Activated CD4-positive, alpha-beta T cell treated with anti-CD3 and anti-CD28 coated beads for 36 hours (primary cell): ENCODE measurements around the gene UVSSA. TPM values are rescaled to one million over a fixed set of nuclear protein-coding genes. Genes with fewer than 3 reads are reported as not detected.
"Not testable (repeated sequence)": the region's sequence is repeated elsewhere in the genome, so short reads cannot be mapped to it uniquely, and the experiment has no call there.

ENCODE experiments used
- ATAC-seq: fragments of 200-7000 bp; cut with Tn5 transposase; one replicate; pipeline ENCODE4 v1.10.0; 2021; ENCODE audit warnings: mild to moderate bottlenecking, moderate library complexity
- CTCF ChIA-PET: fragments of 350-600 bp; sonication (Branson Sonifier 250); formaldehyde crosslinking; loops from one replicate; lab custom pipeline; 2021; ENCODE audit warnings: antibody characterized with exemption; lab: Charles Lee
- POLR2A ChIA-PET: fragments of 350-600 bp; sonication (Branson Sonifier 250); formaldehyde crosslinking; loops from one replicate; lab custom pipeline; 2021; ENCODE audit warnings: antibody characterized with exemption, inconsistent platforms; lab: Charles Lee
- DNase-seq: peaks from one replicate; pipeline ENCODE4 v3.0.0-alpha.2; 2020
- H3K27ac Mint-ChIP-seq: one replicate; pipeline ENCODE4 v1.8.0; 2021; ENCODE audit warnings: mixed read lengths
- H3K27me3 Mint-ChIP-seq: one replicate; pipeline ENCODE4 v1.8.0; 2021; ENCODE audit warnings: mixed read lengths
- H3K36me3 Mint-ChIP-seq: one replicate; pipeline ENCODE4 v1.8.0; 2021; ENCODE audit warnings: low read depth, mixed read lengths
- H3K4me1 Mint-ChIP-seq: one replicate; pipeline ENCODE4 v1.8.0; 2021; ENCODE audit warnings: mixed read lengths
- H3K4me3 Mint-ChIP-seq: one replicate; pipeline ENCODE4 v1.8.0; 2021; ENCODE audit warnings: mild to moderate bottlenecking, moderate library complexity, mixed read lengths
- H3K9me3 Mint-ChIP-seq: one replicate; pipeline ENCODE4 v1.8.0; 2021; ENCODE audit warnings: low read depth, mixed read lengths
- intact Hi-C, 2 experiments: fragments of 100-400 bp; cut with DNase I in 1 of 2; cut with micrococcal nuclease in 1 of 2; formaldehyde crosslinking; loops; one replicate each; pipeline versions ENCODE4 v1.14.2 to v1.15.1; 2022 to 2024; cut with DNase I, micrococcal nuclease
- total RNA-seq, 2 experiments: library from RNA; stranded (reverse); gene quantifications; one replicate each; pipeline ENCODE4 v1.2.3, GENCODE V29; 2021

UVSSA gene
- total RNA-seq, 2 experiments from 2014 or later: 14.8 to 18.1 TPM

DNA sequence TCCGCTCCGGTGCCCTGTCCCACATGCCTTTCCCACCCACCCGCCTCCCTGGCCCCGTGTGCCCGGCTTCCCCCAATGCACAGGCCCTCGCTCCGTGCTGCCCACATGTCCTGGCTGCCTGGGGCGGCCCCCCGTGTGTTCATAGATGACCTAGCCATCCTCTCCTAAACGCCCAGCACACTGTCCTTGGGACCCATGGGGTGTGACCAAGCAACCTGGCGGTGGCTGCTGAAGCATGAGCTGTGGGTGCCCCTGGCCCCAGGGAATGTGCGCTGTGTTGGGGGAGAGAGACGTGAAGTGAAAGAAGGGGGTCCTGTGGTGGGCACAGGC is 29.0 kb upstream of the UVSSA start:
- peaks cover 43% of the 10 kb centered on the region for H3K36me3 Mint-ChIP-seq
- no peak overlapping the region for H3K27ac Mint-ChIP-seq
- ATAC-seq (no peak), DNase-seq (no peak)
- H3K27me3 Mint-ChIP-seq: no peaks in the 10 kb centered on the region
- CTCF ChIA-PET: interaction anchor here (0.8 to 1.4 kb wide), 4 partner anchors 8 to 68 kb away, joined by 3 to 4 read pairs (median 3); no protein-coding TSS in a partner anchor
- intact Hi-C loops: loop anchor here in 1 of 2 experiments (2.0 kb wide), 1 partner anchor 35 kb away; no protein-coding TSS in a partner anchor
- H3K4me1 Mint-ChIP-seq: peaks cover 17% of the 10 kb centered on the region
- POLR2A ChIA-PET: no interaction called here
- no peaks in the 10 kb centered on the region for H3K9me3 Mint-ChIP-seq
- H3K4me3 Mint-ChIP-seq: no peak overlapping the region

DNA sequence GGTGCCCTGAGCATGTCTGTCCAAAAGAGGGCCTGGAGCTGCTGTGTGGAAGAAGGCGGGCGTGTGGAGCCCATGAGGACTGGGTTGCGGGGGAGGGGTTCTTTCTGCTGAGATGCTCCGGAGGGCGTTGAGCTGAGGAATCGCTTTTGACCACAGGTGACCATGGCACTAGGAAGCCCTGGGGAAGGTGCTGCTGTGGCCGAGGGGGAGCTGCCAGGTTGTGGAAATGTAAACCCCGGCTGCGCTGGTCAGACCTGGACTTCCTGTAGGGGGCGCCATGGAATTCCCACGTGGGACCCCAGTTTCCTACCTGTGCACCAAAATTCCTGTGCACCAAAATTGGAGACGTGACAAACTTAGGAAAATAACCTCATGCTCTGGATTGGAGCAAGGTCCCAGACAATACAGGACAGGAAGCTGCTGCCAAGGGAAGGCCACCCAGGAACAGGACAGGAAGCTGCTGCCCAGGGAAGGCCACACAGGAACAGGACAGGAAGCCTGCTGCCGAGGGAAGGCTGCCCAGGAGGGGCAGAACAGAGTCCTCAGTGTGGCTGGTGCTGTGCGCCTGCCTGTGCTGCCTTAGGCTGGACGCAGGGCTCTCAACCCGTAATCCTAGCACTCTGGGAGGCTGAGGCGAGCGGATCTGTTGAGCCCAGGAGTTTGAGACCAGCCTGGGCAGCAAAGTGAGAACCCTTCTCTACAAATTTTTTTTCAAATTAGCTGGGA is 28.4 kb upstream of the UVSSA start:
- intact Hi-C loops: loop anchor here in 1 of 2 experiments (2.0 kb wide), 1 partner anchor 34 kb away; no protein-coding TSS in a partner anchor
- CTCF ChIA-PET: interaction anchor here (0.6 to 1.4 kb wide), 6 partner anchors 8 to 68 kb away, joined by 3 to 4 read pairs (median 3); no protein-coding TSS in a partner anchor
- DNase-seq (peak; percentile 51), ATAC-seq (no peak)
- no peak overlapping the region for H3K27ac Mint-ChIP-seq
- peaks cover 17% of the 10 kb centered on the region for H3K4me1 Mint-ChIP-seq
- H3K9me3 Mint-ChIP-seq: no peaks in the 10 kb centered on the region
- H3K4me3 Mint-ChIP-seq: no peak overlapping the region
- H3K27me3 Mint-ChIP-seq: no peaks in the 10 kb centered on the region
- H3K36me3 Mint-ChIP-seq: peaks cover 39% of the 10 kb centered on the region
- POLR2A ChIA-PET: no interaction called here

DNA sequence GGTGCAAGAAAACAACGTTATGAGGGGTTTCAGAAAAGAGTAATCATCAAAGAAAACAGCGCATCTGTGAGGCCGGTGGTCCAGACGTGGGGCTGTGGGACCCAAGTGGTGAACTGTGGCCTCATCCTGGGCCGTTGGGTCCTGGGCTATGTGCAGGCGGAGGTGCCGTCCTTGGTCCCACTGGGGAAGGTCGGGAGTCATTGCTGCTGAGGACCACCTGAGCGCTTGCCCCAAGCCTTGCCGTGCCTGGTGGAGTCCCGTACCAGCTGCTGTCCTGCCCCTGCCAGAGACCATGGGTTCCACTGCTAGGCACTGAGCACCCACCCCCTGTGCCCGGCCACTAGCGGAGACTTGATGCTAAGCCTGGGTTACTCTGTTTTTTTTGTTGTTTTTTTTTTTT is 25.5 kb upstream of the UVSSA start:
- Mint-ChIP-seq H3K36me3 (peaks cover 22% of the 10 kb centered on the region), H3K27ac (no peak overlapping the region), H3K9me3 (no peaks in the 10 kb centered on the region), H3K27me3 (no peaks in the 10 kb centered on the region), H3K4me3 (no peak overlapping the region), H3K4me1 (peaks cover 4% of the 10 kb centered on the region)
- ChIA-PET POLR2A (no interaction called here), CTCF (no interaction called here)
- no peak for ATAC-seq
- intact Hi-C loops: no loop called here
- DNase-seq: no peak

DNA sequence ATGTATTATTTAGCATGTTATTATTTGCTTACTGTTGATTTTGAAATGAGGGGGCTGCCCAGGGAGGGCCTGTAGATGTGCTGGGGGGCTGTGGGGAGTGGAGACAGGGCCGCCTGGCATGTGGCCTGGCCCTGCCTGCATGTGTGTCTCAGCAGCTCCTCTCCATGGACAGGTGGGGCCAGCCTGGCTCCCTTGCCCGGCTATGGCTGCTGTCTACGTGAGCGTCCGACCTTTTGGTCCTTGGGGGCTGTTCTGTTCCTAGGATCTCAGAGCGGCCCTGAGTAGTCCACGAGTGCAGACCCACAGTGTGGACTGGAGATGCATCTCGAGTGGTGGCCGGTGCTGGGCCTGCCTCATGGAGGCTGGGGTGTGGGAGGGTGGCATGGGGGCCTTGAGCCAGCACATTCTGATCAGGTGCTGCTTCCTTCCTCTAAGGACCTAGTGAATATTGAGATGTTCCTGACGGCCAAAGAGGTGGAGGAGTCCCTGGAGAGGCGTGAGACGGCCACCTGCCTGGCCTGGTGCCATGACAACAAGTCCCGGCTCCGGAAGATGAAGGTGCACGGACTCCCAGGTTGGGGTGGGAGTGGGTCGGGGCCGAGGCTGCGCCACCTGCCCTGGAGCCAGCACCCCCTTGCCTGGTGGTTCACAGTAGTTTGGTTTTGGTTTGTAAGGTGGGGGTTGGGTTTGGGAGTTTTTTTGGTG is 24.9 kb upstream of the UVSSA start:
- ATAC-seq (no peak), DNase-seq (no peak)
- ChIA-PET CTCF (interaction anchor here (0.6 kb wide), 1 partner anchor 185 kb away, joined by 3 read pairs; no protein-coding TSS in a partner anchor), POLR2A (no interaction called here)
- H3K36me3 Mint-ChIP-seq: peaks cover 22% of the 10 kb centered on the region
- H3K27me3 Mint-ChIP-seq: no peaks in the 10 kb centered on the region
- peaks cover 2% of the 10 kb centered on the region for H3K4me1 Mint-ChIP-seq
- H3K4me3 Mint-ChIP-seq: no peak overlapping the region
- intact Hi-C loops: no loop called here
- H3K9me3 Mint-ChIP-seq: no peaks in the 10 kb centered on the region
- H3K27ac Mint-ChIP-seq: no peak overlapping the region

DNA sequence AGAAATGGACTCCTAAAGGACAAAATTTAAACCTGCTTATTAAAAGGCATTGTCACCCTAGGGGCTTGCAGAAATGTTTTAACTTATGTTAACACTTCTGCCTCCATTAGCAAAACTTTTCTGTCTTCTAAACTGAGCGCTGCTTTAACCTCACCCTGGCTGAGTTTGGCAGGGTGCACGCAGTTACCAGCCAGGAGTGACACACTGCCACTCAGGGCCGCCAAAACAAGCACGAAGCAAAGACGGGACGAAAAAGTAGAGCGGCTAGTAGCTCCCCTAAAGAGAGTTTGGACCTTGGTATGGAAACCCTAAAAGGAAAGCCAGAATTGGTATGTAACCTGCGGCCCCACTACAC is 23.8 kb upstream of the UVSSA start:
- peaks cover 14% of the 10 kb centered on the region for H3K36me3 Mint-ChIP-seq
- no peak overlapping the region for H3K27ac Mint-ChIP-seq
- H3K4me1 Mint-ChIP-seq: peaks cover 3% of the 10 kb centered on the region
- DNase-seq: no peak
- POLR2A ChIA-PET: no interaction called here
- intact Hi-C loops: no loop called here
- CTCF ChIA-PET: no interaction called here
- no peak overlapping the region for H3K4me3 Mint-ChIP-seq
- H3K9me3 Mint-ChIP-seq: no peaks in the 10 kb centered on the region
- no peaks in the 10 kb centered on the region for H3K27me3 Mint-ChIP-seq
- ATAC-seq: no peak

DNA sequence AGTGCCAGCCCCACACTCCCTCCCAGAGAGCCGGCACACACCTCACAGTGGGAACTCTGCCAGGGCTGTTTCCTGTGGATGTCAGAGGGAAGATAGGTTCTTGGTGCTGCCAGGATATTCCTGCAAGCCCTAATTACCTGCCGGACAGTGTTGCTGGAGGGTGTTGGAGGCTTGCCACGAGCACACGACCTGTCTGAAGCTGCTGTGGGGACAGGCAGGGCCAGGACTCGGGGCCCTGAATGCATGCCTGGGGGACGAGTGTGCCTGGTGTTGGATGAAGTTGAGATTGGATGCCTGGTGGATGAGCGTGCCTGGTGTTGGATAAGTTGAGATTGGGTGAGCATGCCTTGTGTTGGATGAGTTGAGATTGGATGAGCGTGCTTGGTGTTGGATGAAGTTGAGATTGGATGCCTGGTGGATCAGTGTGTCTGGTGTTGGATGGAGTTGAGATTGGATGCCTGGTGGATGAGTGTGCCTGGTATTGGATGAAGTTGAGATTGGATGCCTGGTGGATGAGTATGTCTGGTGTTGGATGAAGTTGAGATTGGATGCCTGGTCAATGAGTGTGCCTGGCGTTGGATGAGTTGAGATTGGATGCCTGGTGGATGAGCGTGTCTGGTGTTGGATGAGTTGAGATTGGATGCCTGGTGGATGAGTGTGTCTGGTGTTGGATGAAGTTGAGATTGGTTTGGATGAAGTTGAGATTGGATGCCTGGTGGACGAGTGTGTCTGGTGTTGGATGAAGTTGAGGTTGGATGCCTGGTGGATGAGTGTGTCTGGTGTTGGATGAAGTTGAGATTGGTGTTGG is 23.2 kb upstream of the UVSSA start:
- Mint-ChIP-seq H3K27me3 (no peaks in the 10 kb centered on the region), H3K27ac (no peak overlapping the region), H3K9me3 (no peaks in the 10 kb centered on the region), H3K4me3 (no peak overlapping the region), H3K4me1 (peaks cover 5% of the 10 kb centered on the region), H3K36me3 (peaks cover 9% of the 10 kb centered on the region)
- intact Hi-C loops: no loop called here
- ATAC-seq: no peak
- DNase-seq: no peak
- POLR2A ChIA-PET: no interaction called here
- CTCF ChIA-PET: no interaction called here

DNA sequence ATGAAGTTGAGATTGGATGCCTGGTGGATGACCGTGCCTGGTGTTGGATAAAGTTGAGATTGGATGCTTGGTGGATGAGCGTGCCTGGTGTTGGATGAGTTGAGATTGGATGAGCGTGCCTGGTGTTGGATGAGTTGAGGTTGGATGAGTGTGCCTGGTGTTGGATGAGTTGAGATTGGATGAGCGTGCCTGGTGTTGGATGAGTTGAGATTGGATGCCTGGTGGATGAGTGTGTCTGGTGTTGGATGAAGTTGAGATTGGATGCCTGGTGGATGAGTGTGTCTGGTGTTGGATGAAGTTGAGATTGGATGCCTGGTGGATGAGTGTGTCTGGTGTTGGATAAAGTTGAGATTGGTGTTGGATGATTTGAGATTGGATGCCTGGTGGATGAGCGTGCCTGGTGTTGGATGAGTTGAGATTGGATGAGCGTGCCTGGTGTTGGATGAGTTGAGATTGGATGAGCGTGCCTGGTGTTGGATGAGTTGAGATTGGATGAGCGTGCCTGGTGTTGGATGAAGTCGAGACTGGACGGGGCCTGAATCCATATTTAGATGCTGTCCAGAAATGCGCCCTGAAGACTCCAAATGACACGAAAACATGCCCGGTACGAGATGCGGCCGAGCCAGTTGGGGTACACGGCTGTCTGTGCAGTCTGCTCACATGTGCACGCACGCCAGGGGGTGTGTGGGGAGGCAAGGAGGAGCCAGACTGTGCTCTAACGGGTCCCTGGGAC is 22.4 kb upstream of the UVSSA start:
- intact Hi-C loops, H3K27ac Mint-ChIP-seq, H3K4me3 Mint-ChIP-seq, H3K27me3 Mint-ChIP-seq, POLR2A ChIA-PET, ATAC-seq, H3K9me3 Mint-ChIP-seq, DNase-seq, CTCF ChIA-PET: not testable (repeated sequence)
- H3K4me1 Mint-ChIP-seq: peaks cover 12% of the 10 kb centered on the region
- H3K36me3 Mint-ChIP-seq: peaks cover 17% of the 10 kb centered on the region

DNA sequence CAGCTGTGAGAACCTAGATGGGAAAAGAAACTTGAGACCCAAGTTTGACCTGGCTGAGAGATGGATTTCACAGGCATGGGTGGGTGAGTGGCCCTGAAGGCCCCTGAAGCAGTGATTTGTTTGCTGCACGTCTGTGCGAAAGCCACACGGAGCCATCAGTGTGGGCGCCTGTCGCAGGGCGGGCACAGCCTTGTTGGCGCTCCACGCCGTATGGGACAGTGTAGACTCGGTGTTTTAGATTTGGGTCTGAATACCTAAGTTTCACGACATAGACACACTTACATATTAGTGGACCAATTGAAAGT is 21.9 kb upstream of the UVSSA start:
- intact Hi-C loops: no loop called here
- POLR2A ChIA-PET: no interaction called here
- no peaks in the 10 kb centered on the region for H3K27me3 Mint-ChIP-seq
- DNase-seq: no peak
- peaks cover 18% of the 10 kb centered on the region for H3K36me3 Mint-ChIP-seq
- no peak for ATAC-seq
- H3K4me1 Mint-ChIP-seq: peaks cover 18% of the 10 kb centered on the region
- CTCF ChIA-PET: no interaction called here
- no peak overlapping the region for H3K4me3 Mint-ChIP-seq
- no peak overlapping the region for H3K27ac Mint-ChIP-seq
- H3K9me3 Mint-ChIP-seq: no peaks in the 10 kb centered on the region

DNA sequence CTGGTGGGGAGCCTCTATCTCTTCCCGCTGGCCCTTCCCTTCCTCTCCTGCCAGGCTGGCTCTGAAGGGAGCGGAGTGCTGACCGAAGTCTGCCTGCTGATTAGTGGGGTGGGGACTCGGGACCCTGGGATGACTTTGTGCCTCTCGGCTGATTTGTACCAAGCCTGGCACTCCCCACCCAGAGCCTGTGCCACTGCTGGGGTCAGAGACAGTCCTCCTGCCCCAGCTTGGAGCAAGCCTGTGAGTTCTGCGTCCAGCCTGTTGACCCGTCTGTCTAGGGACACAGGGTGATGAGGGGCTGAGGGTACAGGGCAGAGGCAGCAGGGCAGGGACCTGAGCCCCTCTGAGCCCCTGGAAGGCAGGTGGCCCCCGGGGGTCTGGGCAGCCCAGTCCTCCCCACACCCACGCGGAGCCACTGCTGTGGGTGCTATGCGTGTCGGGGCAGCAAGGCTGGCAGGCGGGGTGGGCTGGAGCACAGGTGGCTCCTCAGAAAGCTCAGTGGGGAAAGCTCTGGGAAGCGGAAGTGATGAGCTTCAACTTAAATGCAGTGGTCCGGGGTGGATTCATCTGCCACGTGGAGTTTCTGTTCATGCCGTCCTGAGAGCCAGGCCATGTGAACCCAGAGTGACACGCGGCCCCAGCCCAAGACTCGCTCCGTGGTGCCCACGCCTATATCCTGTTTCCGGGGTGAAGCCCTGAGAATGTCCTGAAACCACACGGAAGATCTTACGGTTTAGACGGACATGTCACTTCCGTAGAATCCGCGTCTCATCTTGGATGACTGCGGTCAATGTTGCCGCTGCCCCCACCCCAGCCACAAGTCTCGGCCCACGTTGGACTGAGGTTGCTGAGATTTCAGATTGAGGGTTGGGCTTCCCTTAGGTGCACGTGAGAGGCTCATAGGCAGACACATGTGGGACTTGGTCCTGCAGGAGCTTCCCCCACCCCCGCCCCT is 21.1 kb upstream of the UVSSA start:
- H3K36me3 Mint-ChIP-seq: peaks cover 24% of the 10 kb centered on the region
- DNase-seq (no peak), ATAC-seq (no peak)
- ChIA-PET POLR2A (no interaction called here), CTCF (no interaction called here)
- H3K4me3 Mint-ChIP-seq: no peak overlapping the region
- intact Hi-C loops: no loop called here
- H3K4me1 Mint-ChIP-seq: peaks cover 26% of the 10 kb centered on the region
- H3K9me3 Mint-ChIP-seq: no peaks in the 10 kb centered on the region
- no peaks in the 10 kb centered on the region for H3K27me3 Mint-ChIP-seq
- H3K27ac Mint-ChIP-seq: no peak overlapping the region

DNA sequence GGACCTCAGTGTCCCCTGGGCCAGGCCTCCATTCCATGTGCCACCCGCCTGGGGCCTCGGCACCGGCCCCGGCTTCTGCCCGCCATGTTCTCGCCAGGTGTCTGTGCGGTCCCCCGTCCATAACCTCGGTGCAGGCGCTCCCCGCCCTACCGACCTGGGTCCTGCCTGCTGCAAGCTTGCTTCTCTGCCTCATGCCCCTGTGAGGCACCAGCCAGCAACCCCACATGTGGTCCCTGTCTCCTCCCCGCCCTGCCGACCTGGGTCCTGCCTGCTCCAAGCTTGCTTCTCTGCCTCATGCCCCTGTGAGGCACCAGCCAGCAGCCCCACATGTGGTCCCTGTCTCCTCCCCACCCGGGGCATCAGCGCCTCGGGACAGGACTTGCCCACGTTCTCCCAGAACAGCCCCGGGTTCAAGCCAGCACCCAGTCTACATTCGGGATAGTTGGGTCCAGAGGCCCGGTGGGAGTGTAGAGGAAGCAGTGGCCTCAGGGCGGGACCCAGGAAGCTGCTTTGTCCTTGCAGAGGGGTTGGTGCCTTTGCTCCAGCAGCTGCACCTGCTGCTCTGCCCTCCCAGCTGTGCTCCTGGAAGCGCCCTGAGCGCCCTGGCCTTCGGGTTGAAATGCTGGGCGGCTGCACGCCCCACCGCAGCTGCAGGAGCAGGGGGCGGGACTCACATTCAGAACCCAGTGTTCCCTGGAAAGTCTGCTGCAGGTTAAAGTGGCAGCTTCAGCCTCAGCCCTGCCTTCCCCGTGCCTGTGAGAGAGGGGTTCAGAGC is 20.1 kb upstream of the UVSSA start:
- intact Hi-C loops: no loop called here
- Mint-ChIP-seq H3K4me3 (no peak overlapping the region), H3K4me1 (peaks cover 34% of the 10 kb centered on the region), H3K9me3 (no peaks in the 10 kb centered on the region), H3K27ac (no peak overlapping the region), H3K27me3 (no peaks in the 10 kb centered on the region), H3K36me3 (peaks cover 22% of the 10 kb centered on the region)
- DNase-seq: no peak
- CTCF ChIA-PET: interaction anchor here (0.6 kb wide), 1 partner anchor 593 kb away, joined by 3 read pairs; no protein-coding TSS in a partner anchor
- no peak for ATAC-seq
- POLR2A ChIA-PET: no interaction called here
